ENCODE measurements around the gene TEX264.

- no peak for TF ChIP-seq CTCF (IDR thresholded peaks at IDR 0.05)
- no peak for TF ChIP-seq POLR2A (IDR thresholded peaks at IDR 0.05)
These were observed 33.7 kb upstream of the TEX264 start for GRCh38 chr3:51637144-51637940.
